Lower leg skin (tissue), 4 donors: Measurements from ENCODE around the gene MMEL1. TPM values are rescaled to one million over a fixed set of nuclear protein-coding genes. Genes with fewer than 3 reads are reported as not detected.

Source experiments
- DNase-seq, 2 donors: peaks; one replicate each; pipeline ENCODE4 v3.0.0-alpha.2; 2019; ENCODE audit warnings: low spot score in 2 of 2
- H3K4me3 ChIP-seq: fragments of 200-600 bp; sonication (generic); 2 replicates; pipeline ENCODE4 v1.5.1; 2017; ENCODE audit warnings: mild to moderate bottlenecking, low read depth; ENCODE audit not compliant: poor library complexity, severe bottlenecking
- CTCF ChIP-seq, 3 donors: fragments of 450-650 bp; IDR thresholded peaks; one replicate each; pipeline ENCODE4 v1.5.1; 2016; ENCODE audit warnings: antibody characterized with exemption in 3 of 3, mild to moderate bottlenecking in 3 of 3, moderate library complexity in 2 of 3
- POLR2A ChIP-seq, 2 donors: fragments of 450-650 bp; IDR thresholded peaks; one replicate each; pipeline ENCODE4 v1.6.1; 2016 to 2017; ENCODE audit warnings: antibody characterized with exemption in 2 of 2, mild to moderate bottlenecking in 1 of 2, moderate library complexity in 1 of 2
- WGBS, 2 donors: methylation state at CpG; one replicate each; pipeline ENCODE4 v1.1.5; 2018; 5-methylcytosine and 5-hydroxymethylcytosine counted together
- intact Hi-C: fragments of 100-400 bp; cut with DNase I; formaldehyde crosslinking; loops from one replicate; pipeline ENCODE4 v1.15.0; 2023; ENCODE audit warnings: low total_unique reads
- total RNA-seq, 4 donors: library from RNA; depleted of rRNA; stranded (reverse); fragments of >200 nt; gene quantifications; one replicate each; pipeline ENCODE4 v1.1.0, GENCODE V29; 2016

The MMEL1 gene
- total RNA-seq, 4 donors from 2014 or later = 0.27 to 3.5 (median 1.6) TPM

- 69 to 77% methylated on average over 10 of the region's 19 CpGs for WGBS, 2 donors
- intact Hi-C loops = no loop called here
- no peak for DNase-seq
- no peak overlapping the region for H3K4me3 ChIP-seq
- TF ChIP-seq POLR2A (IDR thresholded peaks at IDR 0.05) (no peak), CTCF (IDR thresholded peaks at IDR 0.05) (no peak)
Measured at GRCh38 chr1:2544875-2545640, 87.8 kb downstream of the MMEL1 start.

DNA sequence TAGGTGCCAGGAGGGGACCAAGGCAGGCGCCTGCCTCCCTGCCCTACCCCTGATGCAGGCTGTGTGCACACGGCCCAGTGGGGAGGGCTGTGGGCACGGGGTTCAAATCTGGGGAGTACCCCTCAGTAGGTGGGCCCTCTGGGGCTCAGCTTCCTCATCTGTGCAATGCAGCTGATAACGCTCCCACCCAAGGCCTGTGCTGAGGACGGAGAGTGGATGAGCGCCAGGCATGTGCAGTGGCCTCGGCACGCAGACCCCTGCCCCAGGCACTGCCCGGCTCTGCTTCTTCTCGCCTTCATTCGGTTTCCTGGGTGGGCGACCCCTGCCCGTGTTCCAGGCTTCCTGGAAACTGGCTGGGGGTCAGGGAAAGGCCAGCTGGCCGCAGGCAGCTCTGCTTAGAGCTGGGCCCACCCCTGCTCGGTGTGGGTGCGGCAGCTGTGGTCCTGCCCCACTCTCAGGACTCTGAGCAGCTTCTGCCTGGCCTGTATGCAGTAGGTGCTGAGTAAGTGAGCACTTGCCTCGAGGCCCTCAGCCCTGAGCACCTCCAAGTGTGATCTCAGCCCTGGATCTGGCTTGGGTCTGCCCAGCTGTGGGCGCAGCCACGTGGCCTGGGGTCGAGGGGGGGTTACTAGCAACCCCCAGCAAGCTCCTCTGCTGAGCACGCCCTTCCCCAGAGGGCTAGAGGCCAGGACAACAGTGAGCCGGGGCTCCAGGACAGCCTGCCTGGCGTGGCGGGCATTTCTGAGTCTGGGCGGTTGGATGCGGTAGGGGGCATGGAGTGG lies 88.5 kb downstream of the MMEL1 start:
- DNase-seq = no peak
- TF ChIP-seq POLR2A (IDR thresholded peaks at IDR 0.05) = no peak
- TF ChIP-seq CTCF (IDR thresholded peaks at IDR 0.05) = no peak
- no peak overlapping the region for H3K4me3 ChIP-seq
- intact Hi-C loops = no loop called here
- whole genome bisulfite sequencing, 2 donors = 42 to 44% methylated on average over 22 to 24 of the region's 26 CpGs

DNA sequence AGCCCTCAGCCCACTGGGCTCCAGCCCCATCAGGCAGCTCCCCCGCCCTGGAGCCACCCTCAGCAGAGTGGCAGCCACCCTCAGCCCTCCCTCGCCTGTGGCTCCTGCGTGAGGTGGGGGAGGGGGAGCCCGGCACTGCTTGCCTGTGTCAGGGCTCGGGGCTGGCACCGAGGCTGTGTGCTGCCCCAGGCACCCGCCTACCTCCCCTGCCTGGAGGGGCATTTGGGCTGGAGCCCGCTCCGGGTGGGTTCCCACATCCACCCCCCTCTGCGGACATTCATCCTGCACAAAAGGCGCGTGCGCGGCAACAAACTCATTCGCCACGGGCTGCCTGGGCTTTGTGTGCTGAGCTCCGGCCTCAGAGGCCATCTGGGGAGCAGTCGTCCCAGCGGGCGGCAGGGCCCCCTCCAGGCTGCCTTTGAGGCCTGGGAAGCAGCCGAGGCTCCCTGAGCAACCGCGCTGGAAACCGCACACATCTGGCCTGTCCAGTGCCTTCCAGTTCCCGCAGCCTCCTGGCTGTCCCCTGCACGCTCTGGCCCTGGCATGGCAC lies 89.2 kb downstream of the MMEL1 start:
- 5 to 15% methylated on average over 11 to 19 of the region's 26 CpGs for whole genome bisulfite sequencing, 2 donors
- no peak overlapping the region for H3K4me3 ChIP-seq
- TF ChIP-seq CTCF (IDR thresholded peaks at IDR 0.05) (no peak), POLR2A (IDR thresholded peaks at IDR 0.05) (no peak)
- intact Hi-C loops = no loop called here
- DNase-seq = no peak

- no peak overlapping the region for H3K4me3 ChIP-seq
- intact Hi-C loops = no loop called here
- no peak for DNase-seq
- TF ChIP-seq CTCF (IDR thresholded peaks at IDR 0.05) (no peak), POLR2A (IDR thresholded peaks at IDR 0.05) (no peak)
- 70 to 82% methylated on average over 8 to 11 of the region's 11 CpGs for WGBS, 2 donors
Measured at GRCh38 chr1:2542246-2542915, 90.4 kb downstream of the MMEL1 start.

- intact Hi-C loops = no loop called here
- 60 to 64% methylated on average over 20 to 25 of the region's 25 CpGs for WGBS, 2 donors
- TF ChIP-seq POLR2A (IDR thresholded peaks at IDR 0.05) (no peak), CTCF (IDR thresholded peaks at IDR 0.05) (no peak)
- H3K4me3 ChIP-seq = no peak overlapping the region
- DNase-seq = no peak
Measured at GRCh38 chr1:2541619-2542245, 91.1 kb downstream of the MMEL1 start.
